ENCODE measurements around the gene ETFA.
"Not testable (repeated sequence)": the region's sequence is repeated elsewhere in the genome, so short reads cannot be mapped to it uniquely, and the experiment has no call there.

Gene ETFA

GRCh38 chr15:76282465-76282864 lies 28.8 kb downstream of the ETFA start:
- DNase-seq (ENCODE audit: low read depth in 1 of 2, low spot score in 1 of 2) = no peak

- DNase-seq (ENCODE audit: low read depth in 1 of 2, low spot score in 1 of 2) = no peak
Measured at GRCh38 chr15:76278651-76279050, 32.6 kb downstream of the ETFA start.

- no peak for DNase-seq (ENCODE audit: low read depth in 1 of 2, low spot score in 1 of 2)
Measured at GRCh38 chr15:76274821-76275220, 36.4 kb downstream of the ETFA start.

- DNase-seq (ENCODE audit: low read depth in 1 of 2, low spot score in 1 of 2) = no peak
Measured at GRCh38 chr15:76274226-76274625, 37.0 kb downstream of the ETFA start.

GRCh38 chr15:76270876-76271275 lies 40.4 kb downstream of the ETFA start:
- no peak for DNase-seq (ENCODE audit: low read depth in 1 of 2, low spot score in 1 of 2)

- no peak for DNase-seq (ENCODE audit: low read depth in 1 of 2, low spot score in 1 of 2)
Measured at GRCh38 chr15:76267077-76267476, 44.2 kb downstream of the ETFA start.

GRCh38 chr15:76265769-76266168 lies 45.5 kb downstream of the ETFA start:
- DNase-seq (ENCODE audit: low read depth in 1 of 2, low spot score in 1 of 2) = not testable (repeated sequence)

- no peak for DNase-seq (ENCODE audit: low read depth in 1 of 2, low spot score in 1 of 2)
Measured at GRCh38 chr15:76260246-76260938, 50.9 kb downstream of the ETFA start.

- DNase-seq (ENCODE audit: low read depth in 1 of 2, low spot score in 1 of 2) = no peak
Measured at GRCh38 chr15:76259392-76259791, 51.9 kb downstream of the ETFA start.

GRCh38 chr15:76258460-76258859 lies 52.8 kb downstream of the ETFA start:
- DNase-seq (ENCODE audit: low read depth in 1 of 2, low spot score in 1 of 2) = no peak

- DNase-seq (ENCODE audit: low read depth in 1 of 2, low spot score in 1 of 2) = no peak
Measured at GRCh38 chr15:76253691-76254473, 57.4 kb downstream of the ETFA start.

GRCh38 chr15:76252249-76252648 lies 59.0 kb downstream of the ETFA start:
- DNase-seq (ENCODE audit: low read depth in 1 of 2, low spot score in 1 of 2) = no peak

- no peak for DNase-seq (ENCODE audit: low read depth in 1 of 2, low spot score in 1 of 2)
Measured at GRCh38 chr15:76251717-76252116, 59.6 kb downstream of the ETFA start.

- no peak for DNase-seq (ENCODE audit: low read depth in 1 of 2, low spot score in 1 of 2)
Measured at GRCh38 chr15:76245072-76245610, 66.1 kb downstream of the ETFA start.

GRCh38 chr15:76239786-76240185 lies 71.5 kb downstream of the ETFA start:
- DNase-seq (ENCODE audit: low read depth in 1 of 2, low spot score in 1 of 2) = no peak

- DNase-seq (ENCODE audit: low read depth in 1 of 2, low spot score in 1 of 2) = no peak
Measured at GRCh38 chr15:76236350-76236749, 74.9 kb downstream of the ETFA start.

GRCh38 chr15:76235186-76235826 lies 76.0 kb downstream of the ETFA start:
- DNase-seq (ENCODE audit: low read depth in 1 of 2, low spot score in 1 of 2) = no peak

GRCh38 chr15:76234337-76234889 lies 76.9 kb downstream of the ETFA start:
- DNase-seq (ENCODE audit: low read depth in 1 of 2, low spot score in 1 of 2) = no peak

GRCh38 chr15:76233921-76234320 lies 77.3 kb downstream of the ETFA start:
- no peak for DNase-seq (ENCODE audit: low read depth in 1 of 2, low spot score in 1 of 2)

GRCh38 chr15:76229266-76229665 lies 82.0 kb downstream of the ETFA start:
- DNase-seq (ENCODE audit: low read depth in 1 of 2, low spot score in 1 of 2) = no peak

- DNase-seq (ENCODE audit: low read depth in 1 of 2, low spot score in 1 of 2) = no peak
Measured at GRCh38 chr15:76223521-76223920, 87.7 kb downstream of the ETFA start.

GRCh38 chr15:76222159-76222558 lies 89.1 kb downstream of the ETFA start:
- DNase-seq (ENCODE audit: low read depth in 1 of 2, low spot score in 1 of 2) = no peak

Measured in stimulated activated CD4-positive, alpha-beta T cell treated with anti-CD3 and anti-CD28 coated beads, Interleukin-15, amount 100 ng/mL, for 1 hour (primary cell).